Activated CD4-positive, CD25-positive, alpha-beta regulatory T cell treated with anti-CD3 and anti-CD28 coated beads, Interleukin-2, amount 50 U/mL, for 24 hours (primary cell): Measurements from ENCODE around the gene FNDC10.

ENCODE experiments used
- ATAC-seq, 2 donors: fragments of 150-1000 bp; cut with Tn5 transposase; one replicate each; pipeline ENCODE4 v1.10.0; 2021; ENCODE audit warnings: mild to moderate bottlenecking in 1 of 2, moderate library complexity in 1 of 2

Gene FNDC10

GRCh38 chr1:1616045-1616790 is 16.3 kb upstream of the FNDC10 start:
- peak; percentile 7 to 8 for ATAC-seq

GRCh38 chr1:1615256-1616044 is 15.5 kb upstream of the FNDC10 start, which contains the start of gene MIB2:
Gene MIB2, plus strand, starts transcription at chr1:1615500. Its CDS starts 7,953 bp downstream, at chr1:1623453.
- peak; percentile 85 to 89 for ATAC-seq

GRCh38 chr1:1614954-1615255 is 15.0 kb upstream of the FNDC10 start:
- ATAC-seq = no peak

GRCh38 chr1:1614204-1614953 is 14.4 kb upstream of the FNDC10 start:
- peak in 1 of 2 donors; percentile 1 for ATAC-seq

- ATAC-seq = no peak
These were observed 13.7 kb upstream of the FNDC10 start for GRCh38 chr1:1613509-1614082.

GRCh38 chr1:1612104-1612400 is 12.1 kb upstream of the FNDC10 start:
- ATAC-seq = no peak

- no peak for ATAC-seq
These were observed 10.9 kb upstream of the FNDC10 start for GRCh38 chr1:1610796-1611195.

GRCh38 chr1:1609822-1610485 is 10.0 kb upstream of the FNDC10 start:
- no peak for ATAC-seq

- ATAC-seq = no peak
These were observed 6.3 kb upstream of the FNDC10 start for GRCh38 chr1:1606232-1606631.

- ATAC-seq = no peak
These were observed 5.8 kb upstream of the FNDC10 start for GRCh38 chr1:1605724-1606123.

- ATAC-seq = no peak
These were observed 5.2 kb upstream of the FNDC10 start for GRCh38 chr1:1605034-1605591.

- ATAC-seq = no peak
These were observed 4.6 kb upstream of the FNDC10 start for GRCh38 chr1:1604374-1605033.

GRCh38 chr1:1603671-1604373 is 3.9 kb upstream of the FNDC10 start:
- no peak for ATAC-seq

GRCh38 chr1:1602968-1603506 is 3.1 kb upstream of the FNDC10 start:
- no peak for ATAC-seq

GRCh38 chr1:1602304-1602967 is 2.5 kb upstream of the FNDC10 start:
- ATAC-seq = no peak

GRCh38 chr1:1601564-1602303 is 1.8 kb upstream of the FNDC10 start:
- ATAC-seq = no peak

GRCh38 chr1:1600861-1601563 is 1.1 kb upstream of the FNDC10 start:
- no peak for ATAC-seq

GRCh38 chr1:1599030-1599934 is 653 bp downstream of the FNDC10 start:
- ATAC-seq = peak; percentile 46 to 72
